Stimulated activated CD4-positive, alpha-beta T cell treated with anti-CD3 and anti-CD28 coated beads, Interleukin-2, amount 100 ng/mL, for 24 hours (primary cell): Measurements from ENCODE around the gene TEC.
"Not testable (repeated sequence)": the region's sequence is repeated elsewhere in the genome, so short reads cannot be mapped to it uniquely, and the experiment has no call there.

Source experiments
- DNase-seq, 2 donors: peaks; one replicate each; pipeline ENCODE4 v3.0.0-alpha.2; 2020

Gene TEC

DNA sequence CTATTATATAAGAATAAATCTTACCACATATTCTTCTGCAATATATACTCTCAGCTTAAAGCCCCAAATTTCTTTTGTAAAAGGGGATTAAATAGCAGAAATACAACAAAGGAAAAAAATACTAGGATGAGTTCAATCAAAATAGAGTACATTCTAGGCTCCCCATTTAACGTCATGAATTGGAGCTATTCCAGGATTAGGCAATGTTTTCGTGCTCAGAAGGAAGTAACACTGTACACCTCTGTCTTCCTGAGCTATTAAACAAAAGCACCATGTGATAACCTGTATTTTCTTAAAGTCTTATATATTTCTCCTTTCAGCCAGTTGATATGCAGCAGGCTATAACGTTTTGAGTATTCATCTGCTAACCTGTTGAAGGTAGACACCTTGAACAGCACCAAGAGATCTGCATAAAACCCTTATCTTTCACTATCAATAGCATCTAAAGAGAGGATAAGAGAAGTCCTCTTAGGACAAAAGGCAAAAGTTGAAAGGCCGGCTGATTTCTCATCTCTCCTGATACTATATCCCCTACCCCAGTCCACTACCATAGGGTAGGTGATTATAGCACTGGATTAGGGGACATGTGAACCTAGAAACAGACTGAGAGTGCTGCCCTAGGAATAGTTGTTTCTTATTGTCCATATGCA is 31.5 kb downstream of the TEC start:
- DNase-seq = no peak

DNA sequence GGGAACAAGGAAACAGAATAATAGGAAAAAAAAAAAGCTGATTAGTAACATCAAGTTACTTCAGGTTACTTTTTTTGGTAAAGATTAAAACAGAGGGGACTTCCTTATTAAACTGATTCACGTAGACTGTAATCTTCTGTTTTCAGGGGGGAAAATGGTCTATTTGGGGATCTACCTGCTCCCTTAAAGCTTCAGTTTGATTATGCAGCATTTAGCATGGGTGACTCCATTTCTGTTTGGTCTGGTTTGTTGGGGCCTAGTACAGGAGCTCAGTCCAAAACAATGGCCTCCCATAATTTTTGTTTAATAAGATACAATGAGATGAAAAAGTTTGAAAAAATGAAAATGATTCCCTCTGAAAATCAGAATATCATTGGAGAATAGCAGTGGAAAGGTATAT is 34.6 kb downstream of the TEC start:
- no peak for DNase-seq

DNA sequence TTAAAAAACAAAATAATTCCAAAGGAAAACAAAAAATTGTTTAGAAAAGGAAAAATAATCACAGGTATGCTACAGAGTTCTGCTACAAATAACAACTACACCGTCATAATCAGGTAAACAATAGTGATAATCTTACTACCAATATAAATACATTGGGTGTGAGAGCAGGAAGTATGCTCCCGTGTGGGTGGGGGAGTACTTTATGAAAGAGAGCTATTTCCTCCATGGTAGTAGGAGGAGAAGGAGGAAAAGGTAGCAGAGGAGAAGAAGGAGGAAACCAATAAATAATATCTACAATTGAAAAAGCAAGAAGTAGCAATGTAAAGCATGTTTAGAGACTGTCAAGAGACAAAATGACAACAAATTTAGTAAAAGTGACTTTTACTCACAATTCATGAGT is 35.1 kb downstream of the TEC start:
- no peak for DNase-seq

DNA sequence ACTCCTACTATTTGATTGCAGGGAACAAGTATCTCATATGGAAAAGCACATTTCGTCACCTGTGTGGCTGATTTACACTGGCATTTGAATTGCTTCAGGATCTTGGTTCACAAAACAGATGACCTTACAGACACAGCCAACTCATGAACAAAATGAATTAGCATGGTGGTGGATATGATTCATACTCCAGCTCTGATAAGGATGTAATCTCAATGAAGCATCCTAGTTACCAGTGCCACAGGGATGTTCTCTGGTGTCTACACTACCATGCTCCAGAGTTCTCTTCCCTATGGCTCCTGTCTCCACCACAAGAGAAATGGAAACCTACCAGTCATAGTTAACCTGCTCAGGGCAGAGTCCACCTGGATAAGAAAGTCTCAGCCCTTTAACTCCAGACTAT is 40.7 kb downstream of the TEC start:
- DNase-seq = no peak

DNA sequence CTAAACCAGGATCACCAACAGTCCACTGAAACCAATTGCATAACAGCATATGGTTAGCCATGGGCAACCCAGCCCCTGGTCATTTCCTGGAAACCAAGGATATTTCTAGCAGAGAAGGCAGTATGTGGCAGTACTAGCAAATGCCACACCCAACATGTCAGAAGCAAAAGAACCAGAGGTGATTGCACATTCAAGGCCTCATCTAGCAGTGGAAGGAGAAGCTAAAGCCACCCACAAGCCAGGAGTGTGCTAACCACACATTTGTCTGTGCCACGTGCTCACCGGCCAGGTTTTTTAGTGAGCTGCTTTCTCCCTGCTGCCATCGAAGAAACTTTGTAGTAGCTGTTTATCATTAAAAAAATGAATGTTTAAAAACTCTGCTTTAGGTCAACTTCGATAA is 42.0 kb downstream of the TEC start:
- no peak for DNase-seq

DNA sequence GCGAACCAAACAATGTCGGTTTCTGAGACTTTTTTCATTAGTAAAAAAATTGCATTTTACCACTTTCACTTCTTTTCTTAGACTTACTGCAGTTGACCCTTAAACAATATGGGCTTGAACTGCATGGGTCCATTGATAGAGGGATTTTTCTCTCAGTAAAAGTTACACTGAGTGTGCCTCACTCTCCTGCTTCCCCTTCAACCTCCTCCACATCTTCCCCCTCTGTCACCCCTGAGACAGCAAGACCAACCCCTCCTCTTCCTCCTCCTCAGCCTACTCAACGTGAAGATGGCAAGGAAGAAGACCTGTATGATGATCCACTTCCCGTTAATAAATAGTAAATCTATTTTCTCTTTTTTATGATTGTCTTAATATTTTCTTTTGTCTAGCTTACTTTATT is 43.4 kb downstream of the TEC start:
- no peak for DNase-seq

DNA sequence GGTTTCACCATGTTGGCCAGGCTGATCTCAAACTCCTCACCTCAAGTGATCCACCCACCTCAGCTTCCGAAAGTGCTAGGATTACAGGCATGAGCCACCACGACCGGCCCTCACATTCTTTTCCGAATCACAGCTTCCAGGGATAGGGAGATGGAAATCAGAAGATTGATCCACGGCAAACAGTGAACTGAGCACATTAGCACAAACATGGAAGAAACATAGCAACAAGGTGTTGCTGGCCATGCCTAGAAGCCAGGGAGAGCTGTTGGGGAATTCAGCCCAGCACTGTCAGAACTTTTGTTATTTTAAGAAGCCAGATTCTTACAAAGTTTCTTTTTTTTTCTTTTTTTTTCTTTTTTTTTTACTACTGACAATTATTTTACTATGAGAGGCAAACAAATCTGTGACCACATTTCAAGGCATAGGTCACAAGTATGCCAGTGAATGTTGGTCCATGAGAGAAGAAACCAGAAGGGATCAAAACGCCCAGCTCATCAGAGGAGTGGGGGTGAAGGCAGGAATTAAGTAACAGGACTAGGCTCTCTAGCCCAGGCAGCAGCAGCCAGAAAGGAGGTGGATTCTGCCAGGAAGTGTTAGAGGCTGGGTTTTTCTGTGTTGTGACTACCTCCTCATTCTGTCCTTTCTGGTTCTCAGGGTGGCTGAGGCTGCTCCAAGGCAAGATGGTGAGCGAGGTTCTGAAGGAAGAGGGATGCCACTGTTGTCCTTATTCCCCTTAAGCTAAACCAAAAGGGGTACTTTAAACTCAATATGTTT is 44.1 kb downstream of the TEC start:
- DNase-seq = no peak

DNA sequence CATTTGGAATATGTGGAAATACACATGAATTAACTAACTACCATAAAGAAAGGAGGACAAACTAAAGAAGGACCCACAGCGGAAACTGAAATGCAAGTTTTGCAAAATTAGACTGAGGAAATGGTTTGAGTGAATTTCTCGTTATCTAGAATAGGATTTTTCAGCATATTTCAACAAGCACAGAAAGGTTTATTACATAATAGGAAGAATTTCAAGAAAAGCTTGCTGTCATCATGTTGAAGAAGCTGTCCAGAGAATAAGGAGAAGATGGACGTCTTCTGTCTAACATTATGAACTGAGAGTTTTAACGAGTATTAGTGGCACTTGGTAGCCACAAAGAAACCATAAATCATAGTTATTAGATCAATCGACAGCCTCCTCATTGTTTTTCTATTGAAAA is 45.0 kb downstream of the TEC start:
- no peak for DNase-seq

DNA sequence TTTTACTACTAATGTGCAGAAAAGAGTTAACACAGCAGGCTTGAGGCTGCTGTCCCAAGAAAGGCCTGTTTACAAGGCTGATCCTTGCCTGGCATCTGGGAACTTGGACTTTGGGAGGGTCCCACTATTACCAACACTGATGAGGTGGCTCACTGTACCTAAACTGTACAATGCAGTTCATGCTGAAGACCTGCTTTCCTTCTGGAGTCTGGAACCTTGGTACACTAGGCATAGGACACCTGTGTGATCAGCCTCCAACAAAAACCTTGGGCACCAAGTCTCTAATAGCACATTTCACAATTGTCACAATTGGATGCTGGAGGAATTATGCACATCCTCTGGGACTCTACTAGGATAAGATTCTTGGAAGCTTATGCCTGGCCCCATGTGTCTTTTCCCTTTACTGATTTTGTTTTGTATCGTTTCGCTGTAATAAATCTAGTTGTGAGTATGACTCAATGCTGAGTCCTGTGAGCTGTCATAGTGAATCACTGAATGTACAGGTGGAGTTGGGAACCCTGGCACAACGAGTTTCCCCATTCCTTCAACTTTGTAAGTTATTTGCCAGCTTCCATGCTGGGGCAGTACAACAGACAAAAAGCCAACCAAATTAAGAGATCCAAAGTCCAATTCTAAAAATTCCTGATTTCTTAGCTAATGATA is 45.9 kb downstream of the TEC start:
- no peak for DNase-seq

DNA sequence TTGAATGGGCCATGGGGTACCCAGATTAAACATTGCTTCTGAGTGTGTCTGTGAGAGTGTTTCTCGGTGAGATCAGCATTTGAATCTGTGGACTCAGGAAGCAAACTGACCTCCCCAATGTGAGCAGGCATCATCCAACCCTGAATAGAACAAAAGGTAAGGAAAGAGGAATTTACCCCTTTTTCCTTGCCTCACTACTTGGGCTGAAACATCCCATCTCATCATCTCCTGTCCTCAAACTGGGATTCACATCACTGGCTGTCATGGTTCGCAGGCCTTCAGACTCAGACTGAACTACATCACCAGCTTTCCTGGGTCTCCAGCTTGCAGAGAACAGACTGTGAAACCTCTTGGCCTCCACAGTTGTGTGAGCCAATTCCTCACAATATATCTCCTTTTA is 47.1 kb downstream of the TEC start:
- DNase-seq = no peak

DNA sequence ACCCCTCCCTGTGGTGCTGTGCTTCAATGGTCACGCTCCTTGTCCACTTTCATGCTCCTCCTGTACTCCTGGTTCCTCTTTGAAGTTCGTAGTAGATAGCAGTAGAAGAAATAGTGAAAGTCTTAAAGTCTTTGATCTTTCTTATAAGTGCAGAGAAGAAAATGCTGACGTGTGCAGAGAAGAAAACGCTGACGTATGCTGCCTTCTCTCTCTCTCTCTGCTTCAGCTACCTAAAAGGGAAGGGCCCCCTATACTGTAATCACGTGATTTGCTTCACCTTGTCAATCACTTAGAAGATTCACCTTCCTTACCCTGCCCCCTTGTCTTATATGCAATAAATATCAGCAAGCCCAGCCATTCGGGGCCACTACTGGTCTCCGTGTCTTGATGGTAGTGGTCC is 50.2 kb downstream of the TEC start:
- DNase-seq = not testable (repeated sequence)

DNA sequence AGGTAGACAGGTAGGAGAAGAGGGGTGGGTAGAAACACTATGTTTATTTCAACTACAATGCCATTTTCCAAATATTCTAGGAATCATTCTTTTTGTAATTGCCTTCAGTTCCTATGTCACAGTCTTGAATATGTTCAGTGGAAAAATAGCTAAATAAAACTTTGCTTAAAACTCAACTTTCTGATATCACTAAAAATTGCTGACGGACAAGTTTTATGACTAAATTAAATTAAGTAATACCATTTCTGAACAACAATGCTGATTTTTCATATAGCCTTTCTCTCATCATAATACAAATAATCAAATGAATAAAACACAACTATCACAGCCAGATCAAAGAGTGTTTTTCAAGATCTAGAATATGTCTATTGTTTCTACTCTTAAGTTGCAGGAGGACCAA is 53.1 kb downstream of the TEC start:
- DNase-seq = no peak

DNA sequence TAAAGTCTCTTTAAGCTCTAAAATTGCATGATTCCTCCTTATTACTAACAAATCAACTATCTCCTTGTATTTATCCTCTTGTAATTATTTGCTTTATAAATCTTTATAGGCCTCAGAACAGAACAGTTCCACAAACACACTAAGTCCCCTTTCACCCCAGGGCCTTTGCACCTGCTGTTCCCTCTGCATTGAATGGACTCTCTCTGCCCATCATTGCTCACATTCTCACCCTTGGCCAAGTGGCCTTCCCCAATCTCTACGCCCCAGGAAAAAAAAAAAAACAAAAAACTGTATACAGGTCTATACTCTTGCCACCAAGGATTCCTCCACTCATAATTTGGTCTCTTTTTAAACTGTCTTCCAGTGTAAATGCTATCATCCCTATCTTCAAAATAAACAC is 53.7 kb downstream of the TEC start:
- DNase-seq = no peak

DNA sequence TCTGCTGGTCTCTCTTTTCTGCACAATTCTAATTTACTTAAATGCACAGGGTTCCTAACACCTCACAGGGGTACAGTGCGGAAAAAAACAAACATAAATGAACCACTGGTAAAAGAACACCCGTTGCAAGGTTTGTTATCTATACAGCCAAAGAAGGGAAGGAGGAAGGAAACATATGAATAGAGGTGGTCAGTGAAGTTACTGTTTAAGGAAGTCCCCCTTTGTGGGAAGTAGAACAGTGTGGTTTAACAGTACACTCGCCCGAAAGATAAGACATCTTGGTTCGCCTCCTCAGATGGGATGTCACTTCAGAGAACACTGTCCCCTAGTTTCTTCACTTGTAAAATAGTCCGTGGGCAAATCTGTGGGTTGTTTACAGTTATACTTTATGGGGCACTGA is 57.5 kb downstream of the TEC start:
- DNase-seq = no peak

DNA sequence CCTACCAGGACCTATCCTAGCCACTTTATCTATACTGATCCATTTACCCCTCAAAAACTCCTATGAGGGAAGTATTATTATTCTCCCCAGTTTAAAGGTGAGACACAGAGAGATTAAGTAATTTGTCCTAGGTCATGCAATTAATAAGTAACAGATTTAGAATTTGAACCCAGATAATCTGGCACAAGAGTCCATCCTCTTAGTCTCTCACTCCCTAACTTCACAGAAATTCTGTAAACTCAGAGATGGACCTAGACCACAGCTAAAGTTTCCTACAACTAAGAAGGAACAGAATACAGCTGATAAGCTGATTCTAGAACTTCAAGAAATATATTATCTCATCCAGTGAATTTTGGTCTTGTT is 58.7 kb downstream of the TEC start:
- no peak for DNase-seq

DNA sequence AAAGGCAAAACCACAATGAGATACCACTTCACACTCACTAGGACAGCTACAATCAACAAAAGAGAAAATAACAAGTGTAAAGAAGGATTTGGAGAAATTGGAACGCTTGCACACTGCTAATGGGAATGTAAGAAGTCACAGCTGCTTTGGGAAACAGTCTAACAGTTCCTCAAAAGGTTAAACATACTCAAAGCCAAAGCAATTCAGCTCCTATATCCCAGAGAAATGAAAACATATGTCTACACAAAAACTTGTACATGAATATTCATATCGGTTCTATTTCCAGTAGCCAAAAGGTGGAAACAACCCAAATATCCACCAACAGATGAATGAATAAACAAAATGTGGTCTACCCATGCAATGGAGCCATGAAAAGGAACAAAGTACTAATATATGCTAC is 64.0 kb downstream of the TEC start:
- DNase-seq = no peak

DNA sequence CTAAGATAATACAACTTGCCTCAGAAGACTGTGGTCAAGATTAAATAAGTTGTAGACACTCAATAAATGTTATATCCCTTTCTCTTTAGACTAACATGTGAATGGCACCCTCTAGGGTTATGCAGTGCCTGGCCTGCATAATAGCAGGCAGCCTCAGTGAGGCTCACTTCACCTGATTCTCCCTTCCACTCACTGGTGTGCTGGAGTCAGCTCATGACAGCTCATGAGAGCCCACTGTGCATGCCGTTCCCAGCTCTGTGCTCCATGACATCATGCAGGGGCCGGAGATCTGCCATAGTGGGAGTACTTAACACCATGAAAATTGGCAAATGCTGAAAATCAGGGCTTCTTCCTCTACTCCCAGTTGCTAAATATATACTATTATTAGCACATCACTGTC is 64.5 kb downstream of the TEC start:
- no peak for DNase-seq

DNA sequence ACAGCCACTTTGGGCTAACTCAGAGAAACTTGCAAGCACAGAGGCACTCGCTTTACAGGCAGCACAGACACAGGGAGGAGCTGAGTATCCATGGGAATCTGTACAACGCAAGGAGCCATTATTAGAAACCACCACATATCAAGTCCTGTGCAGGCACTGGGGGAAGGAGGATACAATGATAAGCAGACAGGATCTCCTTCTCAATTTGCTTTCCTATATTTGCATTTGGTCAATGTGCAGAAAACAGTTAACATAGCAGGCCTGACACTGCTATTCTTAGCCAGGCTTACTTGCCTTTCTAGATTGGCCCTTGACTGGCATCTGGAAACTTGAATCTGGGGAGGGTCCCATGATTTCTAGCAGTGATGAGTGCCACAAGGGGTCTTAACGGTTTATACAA is 65.8 kb downstream of the TEC start:
- no peak for DNase-seq

DNA sequence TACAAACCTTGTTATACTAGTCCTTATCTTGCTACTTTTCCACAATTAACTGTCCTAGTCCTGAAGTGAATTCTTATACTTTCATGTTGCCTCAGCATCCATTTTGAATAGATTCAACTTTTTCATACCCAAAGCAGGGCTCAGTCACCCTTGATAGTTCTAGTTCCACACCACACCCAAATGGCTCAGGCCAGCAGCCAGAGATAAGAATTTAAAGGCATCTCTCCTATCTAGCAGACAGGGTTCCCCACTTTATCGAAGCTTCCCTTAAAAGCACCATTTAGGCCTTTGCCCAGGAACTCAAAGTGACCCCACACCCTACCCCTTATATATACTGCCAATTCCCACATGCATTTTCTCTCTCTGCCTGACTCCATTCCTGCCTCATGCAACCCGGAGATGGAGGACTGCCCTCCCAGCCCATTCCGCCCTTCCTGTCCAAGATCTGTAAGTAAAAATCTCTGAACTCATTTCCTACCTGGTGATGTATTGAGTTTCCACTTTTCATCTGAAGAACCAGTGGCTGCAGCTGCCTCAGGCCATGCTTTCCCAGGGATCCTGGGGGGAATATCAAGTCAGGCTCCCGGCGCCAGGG is 71.9 kb downstream of the TEC start:
- no peak for DNase-seq

DNA sequence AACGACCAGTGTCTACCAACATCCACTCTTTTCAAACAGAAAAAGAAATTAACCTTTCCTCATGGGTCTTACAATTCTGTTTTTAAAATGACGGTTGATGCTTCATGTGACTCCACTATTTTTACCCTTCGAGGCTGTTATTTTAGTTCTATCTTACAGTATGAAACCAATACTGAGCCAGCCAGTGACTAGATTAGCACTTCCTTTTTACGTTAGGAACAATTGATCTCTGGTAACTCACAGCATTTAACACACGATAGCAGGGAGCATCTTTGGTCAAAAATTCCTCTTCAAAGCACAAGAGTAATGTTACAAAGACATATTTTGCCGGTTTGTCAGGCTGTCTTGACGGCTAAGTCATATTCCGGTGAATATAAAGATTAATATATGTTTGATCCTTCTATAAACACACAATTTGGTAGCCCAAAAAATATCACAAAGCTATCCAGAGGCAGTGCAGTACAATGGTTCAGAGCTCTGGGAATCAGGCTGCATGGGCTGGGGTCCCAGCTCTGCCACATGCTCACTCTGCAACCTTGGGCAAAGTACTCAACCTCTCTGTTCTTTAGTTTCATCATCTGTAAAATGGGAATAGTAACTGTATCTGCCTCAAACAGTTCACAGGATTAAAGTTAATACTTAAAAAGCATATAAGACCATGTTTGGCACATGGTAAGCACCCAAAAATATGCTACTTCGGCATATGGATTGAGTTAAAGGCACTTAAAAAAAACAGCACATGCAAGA is 72.7 kb downstream of the TEC start:
- no peak for DNase-seq

DNA sequence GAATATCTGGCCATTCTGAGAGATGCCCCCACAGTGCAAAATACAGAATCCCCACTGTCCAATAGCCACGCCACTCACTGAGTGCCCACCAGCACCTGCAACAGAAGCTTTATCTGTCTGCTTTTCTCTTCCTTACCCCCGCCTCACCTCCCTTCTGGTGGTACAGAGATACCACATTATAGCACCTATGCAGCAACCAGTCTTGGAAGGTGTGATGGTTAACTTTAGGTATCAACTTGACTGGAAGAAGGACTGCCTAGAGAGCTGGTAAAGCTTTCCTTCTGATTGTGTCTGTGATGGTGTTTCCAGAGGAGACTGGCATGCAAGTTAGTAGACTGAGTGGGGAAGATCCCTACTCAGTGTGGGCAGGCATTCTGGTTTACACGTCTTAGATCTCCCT is 73.8 kb downstream of the TEC start:
- DNase-seq = no peak

DNA sequence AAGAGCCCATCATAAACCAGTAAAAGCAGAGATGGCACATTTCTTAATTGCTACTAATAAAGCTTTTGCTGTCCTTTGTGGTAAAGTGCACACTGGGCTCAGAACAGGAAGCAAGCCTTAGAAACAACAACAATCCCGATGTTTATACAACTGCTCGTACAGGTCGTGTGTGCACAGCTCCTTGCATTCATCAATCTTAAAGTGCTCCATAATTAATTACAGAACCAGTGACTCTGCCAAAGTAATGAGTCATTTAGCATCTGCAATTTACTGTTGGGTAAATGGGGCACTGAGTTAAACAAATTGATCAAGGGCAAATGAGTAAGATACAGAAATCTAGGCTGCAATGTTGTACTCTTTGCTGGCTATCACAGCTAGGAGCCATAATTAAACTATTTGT is 74.3 kb downstream of the TEC start:
- DNase-seq = no peak

DNA sequence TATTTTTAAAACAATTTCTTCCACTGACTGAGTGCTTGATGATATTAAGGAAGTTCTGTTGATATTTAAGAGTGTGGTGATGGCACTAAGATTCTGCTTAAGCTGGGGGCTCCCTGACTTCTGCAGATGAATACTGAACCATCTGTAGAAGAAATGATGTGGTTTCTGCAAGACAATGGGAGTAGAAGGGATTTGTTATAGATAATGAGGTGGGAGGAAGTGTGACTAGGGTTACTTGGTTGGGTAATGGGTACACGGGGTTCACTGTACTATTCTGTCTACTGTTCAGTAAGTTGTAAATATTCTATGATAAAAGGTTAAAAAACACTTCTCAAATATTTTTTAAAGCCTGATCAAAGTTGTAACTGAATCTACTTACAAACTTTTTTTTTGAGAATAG is 74.7 kb downstream of the TEC start:
- no peak for DNase-seq
